Panc1 (cell line): ENCODE results near the gene DTYMK.

Experiments
- POLR2AphosphoS5 ChIP-seq: IDR thresholded peaks from 2 replicates; pipeline ENCODE4 v1.6.1; 2012; ENCODE audit warnings: mild to moderate bottlenecking, low read depth, low read length, moderate library complexity
- SIN3A ChIP-seq: IDR thresholded peaks from 2 replicates; pipeline ENCODE4 v1.6.1; 2012; ENCODE audit warnings: low read depth, mild to moderate bottlenecking, low read length, moderate library complexity, borderline replicate concordance; ENCODE audit not compliant: insufficient read depth
- TCF7L2 ChIP-seq: IDR thresholded peaks from 2 replicates; pipeline ENCODE4 v1.6.1; 2011; ENCODE audit warnings: mild to moderate bottlenecking, low read depth, low read length, inconsistent platforms
- TF ChIP-seq, protein P1 (sequence below): fragments of 450-650 bp; IDR thresholded peaks from 2 replicates; pipeline ENCODE4 v1.5.1; 2017; ENCODE audit warnings: mild to moderate bottlenecking
- TF ChIP-seq, protein P2 (sequence below), 2 experiments: IDR thresholded peaks; 2 replicates each; pipeline ENCODE4 v1.6.1; 2011 to 2012; ENCODE audit warnings: low read depth in 2 of 2, control low read depth in 1 of 2, low read length in 1 of 2, mild to moderate bottlenecking in 1 of 2, moderate library complexity in 1 of 2; ENCODE audit not compliant: insufficient read depth in 1 of 2

DNA sequence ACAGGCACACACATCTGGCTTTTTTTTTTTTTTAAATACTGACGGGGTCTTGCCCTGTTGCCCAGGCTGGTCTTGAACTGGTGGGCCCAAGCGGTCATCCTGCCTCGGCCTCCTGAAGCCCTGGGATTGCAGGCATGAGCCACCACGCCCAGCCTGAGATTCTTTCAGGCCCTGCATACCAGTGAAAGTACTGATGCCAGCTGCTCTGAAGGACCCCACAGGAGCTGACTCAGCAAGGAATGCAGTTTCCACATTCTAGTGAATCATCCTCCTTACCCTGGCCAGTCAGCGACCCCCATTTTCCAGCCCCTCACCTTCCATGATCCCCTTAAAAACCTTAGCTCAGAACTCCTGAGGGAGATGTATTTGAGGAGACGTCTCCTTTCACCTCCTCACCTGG, 5.8 kb upstream of the DTYMK start:
- TF ChIP-seq, protein P1, sequence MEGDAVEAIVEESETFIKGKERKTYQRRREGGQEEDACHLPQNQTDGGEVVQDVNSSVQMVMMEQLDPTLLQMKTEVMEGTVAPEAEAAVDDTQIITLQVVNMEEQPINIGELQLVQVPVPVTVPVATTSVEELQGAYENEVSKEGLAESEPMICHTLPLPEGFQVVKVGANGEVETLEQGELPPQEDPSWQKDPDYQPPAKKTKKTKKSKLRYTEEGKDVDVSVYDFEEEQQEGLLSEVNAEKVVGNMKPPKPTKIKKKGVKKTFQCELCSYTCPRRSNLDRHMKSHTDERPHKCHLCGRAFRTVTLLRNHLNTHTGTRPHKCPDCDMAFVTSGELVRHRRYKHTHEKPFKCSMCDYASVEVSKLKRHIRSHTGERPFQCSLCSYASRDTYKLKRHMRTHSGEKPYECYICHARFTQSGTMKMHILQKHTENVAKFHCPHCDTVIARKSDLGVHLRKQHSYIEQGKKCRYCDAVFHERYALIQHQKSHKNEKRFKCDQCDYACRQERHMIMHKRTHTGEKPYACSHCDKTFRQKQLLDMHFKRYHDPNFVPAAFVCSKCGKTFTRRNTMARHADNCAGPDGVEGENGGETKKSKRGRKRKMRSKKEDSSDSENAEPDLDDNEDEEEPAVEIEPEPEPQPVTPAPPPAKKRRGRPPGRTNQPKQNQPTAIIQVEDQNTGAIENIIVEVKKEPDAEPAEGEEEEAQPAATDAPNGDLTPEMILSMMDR: no peak
- TF ChIP-seq POLR2AphosphoS5: no peak
- no peak for TF ChIP-seq SIN3A
- TF ChIP-seq, protein P2, sequence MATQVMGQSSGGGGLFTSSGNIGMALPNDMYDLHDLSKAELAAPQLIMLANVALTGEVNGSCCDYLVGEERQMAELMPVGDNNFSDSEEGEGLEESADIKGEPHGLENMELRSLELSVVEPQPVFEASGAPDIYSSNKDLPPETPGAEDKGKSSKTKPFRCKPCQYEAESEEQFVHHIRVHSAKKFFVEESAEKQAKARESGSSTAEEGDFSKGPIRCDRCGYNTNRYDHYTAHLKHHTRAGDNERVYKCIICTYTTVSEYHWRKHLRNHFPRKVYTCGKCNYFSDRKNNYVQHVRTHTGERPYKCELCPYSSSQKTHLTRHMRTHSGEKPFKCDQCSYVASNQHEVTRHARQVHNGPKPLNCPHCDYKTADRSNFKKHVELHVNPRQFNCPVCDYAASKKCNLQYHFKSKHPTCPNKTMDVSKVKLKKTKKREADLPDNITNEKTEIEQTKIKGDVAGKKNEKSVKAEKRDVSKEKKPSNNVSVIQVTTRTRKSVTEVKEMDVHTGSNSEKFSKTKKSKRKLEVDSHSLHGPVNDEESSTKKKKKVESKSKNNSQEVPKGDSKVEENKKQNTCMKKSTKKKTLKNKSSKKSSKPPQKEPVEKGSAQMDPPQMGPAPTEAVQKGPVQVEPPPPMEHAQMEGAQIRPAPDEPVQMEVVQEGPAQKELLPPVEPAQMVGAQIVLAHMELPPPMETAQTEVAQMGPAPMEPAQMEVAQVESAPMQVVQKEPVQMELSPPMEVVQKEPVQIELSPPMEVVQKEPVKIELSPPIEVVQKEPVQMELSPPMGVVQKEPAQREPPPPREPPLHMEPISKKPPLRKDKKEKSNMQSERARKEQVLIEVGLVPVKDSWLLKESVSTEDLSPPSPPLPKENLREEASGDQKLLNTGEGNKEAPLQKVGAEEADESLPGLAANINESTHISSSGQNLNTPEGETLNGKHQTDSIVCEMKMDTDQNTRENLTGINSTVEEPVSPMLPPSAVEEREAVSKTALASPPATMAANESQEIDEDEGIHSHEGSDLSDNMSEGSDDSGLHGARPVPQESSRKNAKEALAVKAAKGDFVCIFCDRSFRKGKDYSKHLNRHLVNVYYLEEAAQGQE (IDR thresholded peaks at IDR 0.05; ENCODE audit: insufficient read depth in 1 of 2, low read depth in 2 of 2, low read length in 1 of 2): no peak
- no peak for TF ChIP-seq TCF7L2
